Thoracic aorta (tissue), 2 donors: ENCODE results near the gene GARIN5A. TPM values are rescaled to one million over a fixed set of nuclear protein-coding genes. Genes with fewer than 3 reads are reported as not detected.

Source experiments
- ATAC-seq: fragments of 150-250 bp; one replicate; pipeline ENCODE4 v1.8.0; 2017; ENCODE audit warnings: low read depth; ENCODE audit not compliant: insufficient number of reproducible peaks, low FRiP score
- DNase-seq: peaks from one replicate; pipeline ENCODE4 v3.0.0-alpha.2; 2020; ENCODE audit warnings: low spot score
- H3K27ac ChIP-seq, 2 donors: fragments of 200-600 bp; sonication (generic); 1 replicate in 1 of 2; 2 replicates in 1 of 2; pipeline ENCODE4 v1.5.1; 2016; ENCODE audit warnings: mild to moderate bottlenecking in 2 of 2, moderate library complexity in 2 of 2
- H3K27me3 ChIP-seq: fragments of 200-600 bp; sonication (generic); replicated peaks from 2 replicates; pipeline ENCODE4 v1.6.0; 2016; ENCODE audit warnings: mild to moderate bottlenecking; ENCODE audit not compliant: insufficient read depth
- H3K36me3 ChIP-seq: fragments of 200-600 bp; sonication (generic); one replicate; pipeline ENCODE4 v1.5.1; 2016
- H3K4me1 ChIP-seq, 2 donors: fragments of 200-600 bp; sonication (generic); 1 replicate in 1 of 2; 2 replicates in 1 of 2; pipeline versions ENCODE4 v1.5.1 to v1.6.0; 2016; ENCODE audit warnings: low read depth in 2 of 2, mild to moderate bottlenecking in 1 of 2; ENCODE audit not compliant: control insufficient read depth in 1 of 2
- H3K4me3 ChIP-seq: fragments of 200-600 bp; sonication (generic); 2 replicates; pipeline ENCODE4 v1.5.1; 2016; ENCODE audit warnings: mild to moderate bottlenecking
- H3K9me3 ChIP-seq: fragments of 200-600 bp; sonication (generic); 2 replicates; pipeline ENCODE4 v1.5.1; 2016
- total RNA-seq, 2 donors: library from RNA; depleted of rRNA; stranded (reverse); fragments of >200 nt; gene quantifications; one replicate each; pipeline versions ENCODE4 v1.1.0 to v1.2.3, GENCODE V29; 2016
- TF ChIP-seq, protein P1 (sequence below): fragments of 200-600 bp; sonication (generic); IDR thresholded peaks from one replicate; pipeline ENCODE4 v1.5.1; 2019; ENCODE audit warnings: antibody characterized with exemption

GARIN5A gene
- total RNA-seq, 2 donors from 2014 or later = 0.56 TPM; not detected in 1

DNA sequence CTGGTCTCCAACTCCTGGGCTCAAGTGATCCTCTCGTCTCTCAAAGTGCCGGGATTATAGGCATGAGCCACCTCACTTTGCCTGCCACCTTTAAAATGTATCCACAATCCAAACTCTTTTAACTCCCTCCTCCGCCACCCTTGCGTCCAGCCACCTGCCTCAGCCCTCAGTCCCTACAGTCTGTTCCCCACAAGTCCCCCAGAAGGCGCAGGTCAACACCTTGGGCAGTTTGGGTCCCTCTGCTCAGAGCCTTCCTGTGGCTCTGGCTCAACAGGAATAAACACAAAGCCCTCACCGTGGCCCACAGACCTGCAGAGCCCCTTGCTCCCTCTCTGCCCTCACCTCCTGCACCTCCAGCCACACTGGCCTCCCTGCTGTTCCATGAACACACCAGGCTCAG is 7.8 kb downstream of the GARIN5A start:
- no peak for ATAC-seq
- no peak overlapping the region for H3K4me3 ChIP-seq
- no peaks in the 10 kb centered on the region for H3K4me1 ChIP-seq
- no peaks in the 10 kb centered on the region for H3K27me3 ChIP-seq
- DNase-seq = no peak
- TF ChIP-seq, protein P1, sequence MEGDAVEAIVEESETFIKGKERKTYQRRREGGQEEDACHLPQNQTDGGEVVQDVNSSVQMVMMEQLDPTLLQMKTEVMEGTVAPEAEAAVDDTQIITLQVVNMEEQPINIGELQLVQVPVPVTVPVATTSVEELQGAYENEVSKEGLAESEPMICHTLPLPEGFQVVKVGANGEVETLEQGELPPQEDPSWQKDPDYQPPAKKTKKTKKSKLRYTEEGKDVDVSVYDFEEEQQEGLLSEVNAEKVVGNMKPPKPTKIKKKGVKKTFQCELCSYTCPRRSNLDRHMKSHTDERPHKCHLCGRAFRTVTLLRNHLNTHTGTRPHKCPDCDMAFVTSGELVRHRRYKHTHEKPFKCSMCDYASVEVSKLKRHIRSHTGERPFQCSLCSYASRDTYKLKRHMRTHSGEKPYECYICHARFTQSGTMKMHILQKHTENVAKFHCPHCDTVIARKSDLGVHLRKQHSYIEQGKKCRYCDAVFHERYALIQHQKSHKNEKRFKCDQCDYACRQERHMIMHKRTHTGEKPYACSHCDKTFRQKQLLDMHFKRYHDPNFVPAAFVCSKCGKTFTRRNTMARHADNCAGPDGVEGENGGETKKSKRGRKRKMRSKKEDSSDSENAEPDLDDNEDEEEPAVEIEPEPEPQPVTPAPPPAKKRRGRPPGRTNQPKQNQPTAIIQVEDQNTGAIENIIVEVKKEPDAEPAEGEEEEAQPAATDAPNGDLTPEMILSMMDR = no peak
- no peak overlapping the region for H3K27ac ChIP-seq
- H3K9me3 ChIP-seq = no peaks in the 10 kb centered on the region
- H3K36me3 ChIP-seq = no peaks in the 10 kb centered on the region

DNA sequence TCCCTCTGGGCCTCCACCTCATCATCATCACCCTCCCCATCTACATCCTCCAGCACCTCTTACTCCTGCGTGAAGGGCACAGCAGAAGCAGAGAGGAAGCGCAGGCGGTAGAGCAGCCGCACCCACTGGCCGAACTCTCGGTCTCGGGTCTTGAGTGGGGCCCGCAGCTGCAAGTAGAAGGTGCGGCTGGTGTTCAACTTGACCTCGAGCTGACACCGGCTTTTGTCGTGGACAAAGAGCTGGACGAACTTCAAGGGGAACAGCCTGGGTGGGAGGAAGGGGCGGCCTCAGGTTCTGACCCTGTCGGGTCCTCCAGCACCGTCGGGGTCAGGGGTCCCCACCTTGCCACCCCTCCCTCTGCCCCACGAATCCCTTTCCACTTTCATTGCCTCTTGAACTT is 9.1 kb downstream of the GARIN5A start:
- ATAC-seq (no peak), DNase-seq (no peak)
- H3K4me3 ChIP-seq = no peak overlapping the region
- no peaks in the 10 kb centered on the region for H3K4me1 ChIP-seq
- no peaks in the 10 kb centered on the region for H3K9me3 ChIP-seq
- H3K36me3 ChIP-seq = no peaks in the 10 kb centered on the region
- no peak overlapping the region for H3K27ac ChIP-seq
- H3K27me3 ChIP-seq = no peaks in the 10 kb centered on the region
- TF ChIP-seq, protein P1 = no peak

DNA sequence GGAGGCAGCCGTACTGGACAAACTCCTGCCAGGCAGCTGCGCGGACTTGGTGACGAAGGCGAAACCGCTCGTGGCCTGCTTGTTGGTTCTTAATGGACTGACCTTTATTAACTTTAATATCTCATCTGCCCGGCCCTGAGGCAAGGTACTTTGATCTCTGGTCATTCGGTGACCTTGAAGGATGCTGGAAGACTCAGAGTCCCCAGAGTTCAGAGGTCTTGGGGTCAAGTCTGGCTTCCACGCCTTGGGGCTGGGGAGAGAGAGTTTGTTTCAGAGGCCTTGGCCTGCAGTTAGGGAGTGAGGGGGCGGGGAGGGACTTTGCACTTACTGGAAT is 10.0 kb downstream of the GARIN5A start:
- H3K27me3 ChIP-seq = no peaks in the 10 kb centered on the region
- H3K4me3 ChIP-seq = no peak overlapping the region
- no peak for DNase-seq
- no peak overlapping the region for H3K27ac ChIP-seq
- H3K4me1 ChIP-seq = no peaks in the 10 kb centered on the region
- no peaks in the 10 kb centered on the region for H3K36me3 ChIP-seq
- TF ChIP-seq, protein P1 = no peak
- no peak for ATAC-seq
- H3K9me3 ChIP-seq = no peaks in the 10 kb centered on the region

DNA sequence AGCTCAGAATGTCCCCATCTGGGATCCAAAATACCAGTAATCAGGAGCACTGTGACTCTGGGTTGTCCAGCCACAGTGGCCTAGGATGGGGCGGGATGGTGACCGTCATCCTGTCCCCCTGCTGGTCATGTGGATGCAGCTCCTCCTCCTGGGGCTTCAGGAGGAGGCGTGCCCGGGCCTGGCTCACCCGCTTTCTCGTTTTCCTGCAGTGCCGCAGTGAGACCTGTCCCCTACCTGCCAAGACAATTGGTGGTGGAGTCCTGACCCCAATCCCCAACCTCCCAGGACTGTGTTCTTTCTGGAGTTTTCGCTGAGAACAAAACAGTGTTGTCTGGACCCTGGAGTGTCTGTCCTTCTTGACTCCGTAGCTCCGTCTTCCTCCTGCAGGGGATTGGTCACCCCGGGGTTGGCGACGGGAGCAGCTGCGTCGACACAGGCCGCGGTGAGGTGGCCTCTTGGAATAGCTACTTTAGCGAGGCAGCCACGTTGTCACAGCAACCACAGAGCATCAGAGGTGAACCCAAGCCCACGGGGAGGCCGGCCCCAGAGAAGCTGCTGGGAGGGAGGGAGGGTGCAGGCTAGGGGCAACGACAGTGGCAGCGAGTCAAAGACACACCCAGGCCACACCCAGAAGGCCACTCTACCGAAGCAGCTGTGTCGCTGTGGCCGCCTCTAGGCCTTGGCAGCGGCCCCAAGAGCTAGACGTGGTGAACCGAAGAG is 10.5 kb downstream of the GARIN5A start:
- no peak for ATAC-seq

DNA sequence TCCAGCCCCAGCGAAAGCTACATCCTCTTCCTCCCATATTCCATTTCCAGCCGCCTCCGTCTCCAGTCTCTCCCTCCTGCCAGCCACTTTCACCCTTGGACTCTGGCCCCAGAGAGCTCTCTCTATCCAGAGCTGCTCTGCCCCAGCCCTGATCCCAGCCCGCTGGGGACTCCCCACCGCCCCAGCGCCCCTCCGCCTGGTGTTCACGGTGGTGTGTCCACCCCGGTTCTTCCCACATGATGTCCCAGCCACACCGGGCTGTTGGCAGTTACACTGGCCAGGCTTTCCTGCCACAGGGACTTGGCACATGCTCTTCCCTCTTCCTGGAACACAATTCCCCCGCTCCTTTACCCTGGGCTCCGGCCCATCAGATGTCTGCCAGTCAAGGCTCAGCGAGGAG is 11.6 kb downstream of the GARIN5A start:
- Histone ChIP-seq H3K9me3 (no peaks in the 10 kb centered on the region), H3K36me3 (no peaks in the 10 kb centered on the region), H3K27me3 (no peaks in the 10 kb centered on the region), H3K4me3 (no peak overlapping the region), H3K4me1 (no peaks in the 10 kb centered on the region), H3K27ac (no peak overlapping the region)
- ATAC-seq (no peak), DNase-seq (no peak)
- TF ChIP-seq, protein P1 = no peak

More for the DNA sequence above, 10.5 kb downstream of the GARIN5A start:
- H3K9me3 ChIP-seq = no peaks in the 10 kb centered on the region
- H3K4me1 ChIP-seq = no peaks in the 10 kb centered on the region
- H3K36me3 ChIP-seq = no peaks in the 10 kb centered on the region
- H3K27me3 ChIP-seq = no peaks in the 10 kb centered on the region
- DNase-seq = no peak
- H3K27ac ChIP-seq = no peak overlapping the region
- TF ChIP-seq, protein P1 = no peak
- no peak overlapping the region for H3K4me3 ChIP-seq
